Parathyroid adenoma (tissue), 2 donors: ENCODE measurements around the gene LBHD1.

Experiments used
- H2AFZ ChIP-seq: fragments of 300-600 bp; sonication (generic); one replicate; pipeline ENCODE4 v1.7.0; 2017; ENCODE audit warnings: antibody characterized with exemption, mild to moderate bottlenecking
- H3K27ac ChIP-seq: fragments of 300-600 bp; sonication (generic); one replicate; pipeline ENCODE4 v1.7.0; 2017
- H3K27me3 ChIP-seq: fragments of 300-600 bp; sonication (generic); one replicate; pipeline ENCODE4 v1.7.0; 2017; ENCODE audit warnings: low read length; ENCODE audit not compliant: control insufficient read depth, insufficient read depth
- H3K36me3 ChIP-seq: fragments of 300-600 bp; sonication (generic); one replicate; pipeline ENCODE4 v1.7.0; 2017; ENCODE audit warnings: low read length; ENCODE audit not compliant: control insufficient read depth, insufficient read depth
- H3K4me1 ChIP-seq: fragments of 300-600 bp; sonication (generic); one replicate; pipeline ENCODE4 v1.7.0; 2017; ENCODE audit warnings: control low read depth
- H3K4me2 ChIP-seq: fragments of 300-600 bp; sonication (generic); one replicate; pipeline ENCODE4 v1.7.0; 2017; ENCODE audit warnings: low read length
- H3K4me3 ChIP-seq: fragments of 300-600 bp; sonication (generic); one replicate; pipeline ENCODE4 v1.7.0; 2017; ENCODE audit warnings: low read depth, low read length
- H3K79me2 ChIP-seq: fragments of 300-600 bp; sonication (generic); one replicate; pipeline ENCODE4 v1.7.0; 2017; ENCODE audit warnings: control low read depth
- H3K9ac ChIP-seq: fragments of 300-600 bp; sonication (generic); one replicate; pipeline ENCODE4 v1.7.0; 2017; ENCODE audit warnings: mild to moderate bottlenecking
- H3K9me3 ChIP-seq: fragments of 300-600 bp; sonication (generic); one replicate; pipeline ENCODE4 v1.7.0; 2017; ENCODE audit warnings: low read length; ENCODE audit not compliant: control insufficient read depth
- TF ChIP-seq, protein P1 (sequence below): fragments of 300-600 bp; sonication (generic); IDR thresholded peaks from one replicate; pipeline ENCODE4 v1.7.0; 2017; ENCODE audit warnings: antibody characterized with exemption, mild to moderate bottlenecking
- donor health status: primary hyperparathyroidism.

The LBHD1 gene

DNA sequence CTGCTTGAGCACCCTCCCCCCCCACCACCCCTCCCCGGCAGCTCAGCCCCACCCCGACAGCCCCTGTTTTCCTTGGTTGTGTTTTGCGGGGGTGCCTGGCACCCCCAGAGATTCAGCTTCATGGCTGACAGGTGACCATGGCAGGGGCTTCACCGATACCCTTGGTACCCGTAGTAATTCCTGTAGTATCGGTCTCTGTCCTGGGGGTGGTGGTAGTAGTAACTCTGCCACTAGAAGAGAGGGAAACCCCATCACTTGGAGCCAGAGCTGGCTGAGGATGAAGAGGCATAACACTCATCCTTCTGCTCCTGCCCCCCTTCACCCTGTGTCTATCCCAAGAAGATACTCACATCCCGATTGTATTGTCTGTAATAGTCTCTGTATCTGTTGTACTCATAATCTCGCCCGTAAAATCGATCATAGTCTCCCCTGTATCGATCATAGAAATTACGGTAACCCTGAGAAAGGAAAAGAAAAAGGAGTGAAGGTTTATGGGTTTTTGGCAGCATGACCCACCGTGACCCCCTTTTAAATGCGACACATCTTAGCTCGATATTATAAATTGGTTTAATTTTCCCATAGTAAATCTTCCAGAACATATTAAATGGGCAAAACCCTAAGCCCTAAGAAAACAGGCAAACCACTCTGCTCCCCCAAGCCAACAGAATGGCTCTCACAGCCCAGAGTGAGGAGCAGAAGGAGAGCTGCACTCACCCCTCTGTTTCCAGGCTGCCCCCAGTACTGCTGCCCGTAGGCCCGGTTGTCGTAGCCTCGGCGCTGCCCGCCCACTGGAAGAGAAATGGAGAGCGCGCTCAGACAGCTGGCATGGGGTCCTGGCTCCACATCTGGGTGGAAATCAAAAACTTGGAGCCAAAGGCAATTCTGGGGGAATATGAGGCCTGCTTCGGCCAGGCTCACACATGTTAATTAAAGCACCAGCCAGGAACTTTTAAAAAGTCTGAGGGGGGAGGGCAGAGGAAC lies 43.4 kb upstream of the LBHD1 start:
- Histone ChIP-seq H3K27ac (no peak overlapping the region), H3K4me3 (no peak overlapping the region), H3K79me2 (peaks cover 15% of the 10 kb centered on the region), H3K9me3 (no peaks in the 10 kb centered on the region), H3K4me1 (no peaks in the 10 kb centered on the region), H3K9ac (no peak overlapping the region), H3K4me2 (no peak overlapping the region), H3K36me3 (no peaks in the 10 kb centered on the region), H2AFZ (no peak overlapping the region), H3K27me3 (no peaks in the 10 kb centered on the region)
- TF ChIP-seq, protein P1, sequence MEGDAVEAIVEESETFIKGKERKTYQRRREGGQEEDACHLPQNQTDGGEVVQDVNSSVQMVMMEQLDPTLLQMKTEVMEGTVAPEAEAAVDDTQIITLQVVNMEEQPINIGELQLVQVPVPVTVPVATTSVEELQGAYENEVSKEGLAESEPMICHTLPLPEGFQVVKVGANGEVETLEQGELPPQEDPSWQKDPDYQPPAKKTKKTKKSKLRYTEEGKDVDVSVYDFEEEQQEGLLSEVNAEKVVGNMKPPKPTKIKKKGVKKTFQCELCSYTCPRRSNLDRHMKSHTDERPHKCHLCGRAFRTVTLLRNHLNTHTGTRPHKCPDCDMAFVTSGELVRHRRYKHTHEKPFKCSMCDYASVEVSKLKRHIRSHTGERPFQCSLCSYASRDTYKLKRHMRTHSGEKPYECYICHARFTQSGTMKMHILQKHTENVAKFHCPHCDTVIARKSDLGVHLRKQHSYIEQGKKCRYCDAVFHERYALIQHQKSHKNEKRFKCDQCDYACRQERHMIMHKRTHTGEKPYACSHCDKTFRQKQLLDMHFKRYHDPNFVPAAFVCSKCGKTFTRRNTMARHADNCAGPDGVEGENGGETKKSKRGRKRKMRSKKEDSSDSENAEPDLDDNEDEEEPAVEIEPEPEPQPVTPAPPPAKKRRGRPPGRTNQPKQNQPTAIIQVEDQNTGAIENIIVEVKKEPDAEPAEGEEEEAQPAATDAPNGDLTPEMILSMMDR = no peak

DNA sequence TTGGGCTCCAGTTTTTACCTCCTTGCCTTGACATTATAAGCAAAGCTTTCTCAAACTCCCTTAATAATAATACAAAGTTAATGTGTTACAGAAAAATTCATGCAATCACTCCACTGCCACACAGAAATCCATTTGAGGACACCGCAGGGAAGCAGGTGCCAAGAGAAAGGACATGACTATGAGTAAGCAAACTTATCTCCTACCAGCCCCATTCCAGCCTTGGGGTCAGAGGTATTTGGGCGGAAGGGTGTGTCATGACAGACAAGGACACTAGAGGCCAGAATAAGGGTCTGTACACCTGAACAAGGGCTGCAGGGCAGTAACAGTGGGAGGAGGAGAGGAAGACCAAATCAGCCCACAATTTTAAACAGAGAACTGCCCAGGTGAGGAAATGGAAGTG lies 41.3 kb upstream of the LBHD1 start:
- Histone ChIP-seq H3K4me3 (no peak overlapping the region), H3K27me3 (no peaks in the 10 kb centered on the region), H3K79me2 (peaks cover 3% of the 10 kb centered on the region), H3K36me3 (no peaks in the 10 kb centered on the region), H2AFZ (no peak overlapping the region), H3K4me1 (peaks cover 2% of the 10 kb centered on the region), H3K9me3 (no peaks in the 10 kb centered on the region), H3K4me2 (no peak overlapping the region), H3K9ac (no peak overlapping the region), H3K27ac (no peak overlapping the region)
- TF ChIP-seq, protein P1 = no peak

DNA sequence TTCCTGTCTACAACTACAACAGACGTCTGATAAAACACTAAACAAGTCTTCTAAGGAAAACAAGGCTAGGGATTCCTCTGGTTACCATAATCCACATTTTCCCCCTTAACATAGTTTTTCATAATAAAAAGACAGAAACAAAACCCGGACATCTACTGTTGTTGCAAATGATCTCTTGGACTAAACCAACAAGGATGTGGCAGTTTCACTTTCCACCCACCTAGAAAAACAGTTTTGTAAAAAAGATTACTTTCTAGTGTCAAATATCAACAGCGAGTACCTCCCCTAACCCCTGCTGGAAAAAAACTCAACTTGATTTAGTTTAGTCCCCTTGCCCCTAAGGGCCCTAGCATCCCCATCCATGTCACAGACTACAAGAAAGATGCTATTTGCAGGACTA lies 40.8 kb upstream of the LBHD1 start:
- TF ChIP-seq, protein P1 = no peak
- no peak overlapping the region for H2AFZ ChIP-seq
- H3K27ac ChIP-seq = no peak overlapping the region
- no peak overlapping the region for H3K4me2 ChIP-seq
- H3K27me3 ChIP-seq = no peaks in the 10 kb centered on the region
- no peak overlapping the region for H3K9ac ChIP-seq
- no peak overlapping the region for H3K4me3 ChIP-seq
- peaks cover 2% of the 10 kb centered on the region for H3K4me1 ChIP-seq
- no peaks in the 10 kb centered on the region for H3K9me3 ChIP-seq
- peaks cover 3% of the 10 kb centered on the region for H3K79me2 ChIP-seq
- H3K36me3 ChIP-seq = no peaks in the 10 kb centered on the region

DNA sequence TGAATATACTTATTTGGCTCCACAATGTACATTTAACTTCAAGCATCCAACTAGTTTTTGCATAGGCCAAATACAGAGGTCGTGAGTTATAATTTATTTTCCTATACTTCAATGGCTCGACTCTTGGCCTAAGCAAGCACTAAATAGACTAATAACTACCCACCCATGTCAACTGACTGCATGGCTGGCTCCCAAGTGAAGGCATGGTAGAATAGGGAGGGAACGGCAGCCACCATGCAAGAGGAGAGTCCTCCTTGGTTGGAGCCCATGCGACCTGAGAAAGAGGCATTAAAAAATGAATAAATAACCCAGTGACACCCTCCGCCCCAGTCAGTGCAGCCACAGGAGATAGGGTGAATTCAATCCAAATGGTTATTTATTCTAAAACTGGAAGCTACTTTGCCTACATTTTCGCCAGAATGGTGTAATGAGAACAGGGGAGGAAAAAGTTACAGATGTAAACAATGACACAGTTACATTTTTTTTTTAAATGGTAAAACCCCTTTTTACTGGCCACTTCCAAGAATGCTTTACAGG lies 40.3 kb upstream of the LBHD1 start:
- H3K79me2 ChIP-seq = no peaks in the 10 kb centered on the region
- H3K27me3 ChIP-seq = no peaks in the 10 kb centered on the region
- no peak overlapping the region for H3K9ac ChIP-seq
- H3K27ac ChIP-seq = no peak overlapping the region
- no peaks in the 10 kb centered on the region for H3K9me3 ChIP-seq
- no peaks in the 10 kb centered on the region for H3K36me3 ChIP-seq
- no peak overlapping the region for H3K4me2 ChIP-seq
- TF ChIP-seq, protein P1 = no peak
- no peak overlapping the region for H2AFZ ChIP-seq
- H3K4me1 ChIP-seq = peaks cover 2% of the 10 kb centered on the region
- no peak overlapping the region for H3K4me3 ChIP-seq
